Measurements from ENCODE around the gene CFAP73. TPM values are rescaled to one million over a fixed set of nuclear protein-coding genes. Genes with fewer than 3 reads are reported as not detected.

CFAP73 gene
- total RNA-seq, 4 donors from 2014 or later, result 1.0 to 2.6 (median 2.0) TPM

DNA sequence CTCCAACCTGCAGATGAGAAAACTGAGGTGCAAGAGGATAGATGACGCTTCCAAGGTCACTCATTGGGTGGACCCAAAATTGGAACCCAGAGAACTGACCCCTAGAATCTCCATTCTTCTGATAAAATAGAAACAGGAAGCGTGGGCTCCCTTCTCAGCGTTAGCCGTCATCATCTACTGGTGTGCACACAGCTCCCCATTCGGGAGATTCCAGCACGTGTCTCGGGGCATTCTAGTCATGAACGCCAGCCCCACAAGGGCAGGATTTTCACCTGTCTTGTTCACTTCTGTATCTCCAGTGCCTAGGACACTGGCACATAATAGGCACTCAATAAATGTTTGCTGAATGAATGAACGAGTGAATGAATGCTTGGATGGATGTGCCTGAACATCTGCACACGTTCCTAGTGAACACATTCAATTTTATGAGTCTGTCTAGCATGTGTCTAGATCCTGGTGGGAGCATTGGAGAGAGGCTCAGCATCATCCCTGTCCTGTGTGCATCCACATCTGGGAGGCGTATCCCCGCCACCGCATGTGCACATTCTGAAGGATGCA is 44.5 kb upstream of the CFAP73 start:
- Histone ChIP-seq H3K27me3 (peaks cover 14% of the 10 kb centered on the region), H3K4me3 (no peak overlapping the region), H3K4me1 (no peaks in the 10 kb centered on the region), H3K36me3 (no peaks in the 10 kb centered on the region), H3K9me3 (no peaks in the 10 kb centered on the region), H3K27ac (no peak overlapping the region)
- WGBS, result 88% methylated on average over 12 of the region's 13 CpGs
- DNase-seq (ENCODE audit: low spot score in 2 of 2), result no peak
- no peak for TF ChIP-seq POLR2A (IDR thresholded peaks at IDR 0.05)
- TF ChIP-seq, protein P1, sequence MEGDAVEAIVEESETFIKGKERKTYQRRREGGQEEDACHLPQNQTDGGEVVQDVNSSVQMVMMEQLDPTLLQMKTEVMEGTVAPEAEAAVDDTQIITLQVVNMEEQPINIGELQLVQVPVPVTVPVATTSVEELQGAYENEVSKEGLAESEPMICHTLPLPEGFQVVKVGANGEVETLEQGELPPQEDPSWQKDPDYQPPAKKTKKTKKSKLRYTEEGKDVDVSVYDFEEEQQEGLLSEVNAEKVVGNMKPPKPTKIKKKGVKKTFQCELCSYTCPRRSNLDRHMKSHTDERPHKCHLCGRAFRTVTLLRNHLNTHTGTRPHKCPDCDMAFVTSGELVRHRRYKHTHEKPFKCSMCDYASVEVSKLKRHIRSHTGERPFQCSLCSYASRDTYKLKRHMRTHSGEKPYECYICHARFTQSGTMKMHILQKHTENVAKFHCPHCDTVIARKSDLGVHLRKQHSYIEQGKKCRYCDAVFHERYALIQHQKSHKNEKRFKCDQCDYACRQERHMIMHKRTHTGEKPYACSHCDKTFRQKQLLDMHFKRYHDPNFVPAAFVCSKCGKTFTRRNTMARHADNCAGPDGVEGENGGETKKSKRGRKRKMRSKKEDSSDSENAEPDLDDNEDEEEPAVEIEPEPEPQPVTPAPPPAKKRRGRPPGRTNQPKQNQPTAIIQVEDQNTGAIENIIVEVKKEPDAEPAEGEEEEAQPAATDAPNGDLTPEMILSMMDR (IDR thresholded peaks at IDR 0.05), result no peak
- no peak for TF ChIP-seq EP300 (IDR thresholded peaks at IDR 0.05)
- no peak for TF ChIP-seq POLR2AphosphoS5 (IDR thresholded peaks at IDR 0.05)

DNA sequence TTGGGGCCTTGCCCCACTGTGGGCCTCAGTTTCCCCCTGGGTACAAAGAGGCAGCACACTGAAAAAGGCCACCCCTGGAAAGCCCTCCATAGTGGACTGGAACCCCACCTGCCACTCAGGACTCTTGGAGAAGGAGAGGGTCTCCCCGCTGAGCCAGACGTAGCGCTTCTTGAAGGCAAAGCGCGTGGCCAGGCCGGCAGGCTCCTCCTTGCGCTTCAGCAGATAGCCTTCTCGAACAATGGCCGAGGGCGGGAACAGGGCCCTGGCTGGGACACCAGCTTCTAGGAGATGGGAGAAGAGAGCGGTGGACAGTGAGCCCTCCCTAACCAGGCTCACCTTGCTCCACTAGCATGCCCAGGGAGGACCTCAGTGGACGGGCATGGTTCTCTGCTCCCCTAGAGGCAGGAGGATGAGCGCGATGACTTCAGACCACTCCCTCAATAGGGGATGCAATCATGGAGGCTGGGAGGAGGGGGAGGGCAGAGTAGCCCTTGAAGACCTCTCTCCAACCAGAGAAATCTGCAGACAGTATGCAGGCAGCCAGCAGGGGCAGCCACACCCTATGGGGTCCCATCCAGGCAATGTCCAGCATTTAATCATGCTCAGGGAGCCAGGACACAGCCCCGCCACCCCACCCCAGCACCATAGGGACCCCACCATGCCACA is 43.8 kb upstream of the CFAP73 start:
- H3K27ac ChIP-seq, result no peak overlapping the region
- no peak for DNase-seq (ENCODE audit: low spot score in 2 of 2)
- H3K9me3 ChIP-seq, result no peaks in the 10 kb centered on the region
- 85% methylated on average over 14 of the region's 15 CpGs for WGBS
- peaks cover 14% of the 10 kb centered on the region for H3K27me3 ChIP-seq
- H3K4me3 ChIP-seq, result no peak overlapping the region
- H3K36me3 ChIP-seq, result no peaks in the 10 kb centered on the region
- TF ChIP-seq, protein P1 (IDR thresholded peaks at IDR 0.05), result no peak
- no peak for TF ChIP-seq EP300 (IDR thresholded peaks at IDR 0.05)
- TF ChIP-seq POLR2AphosphoS5 (IDR thresholded peaks at IDR 0.05), result no peak
- no peak for TF ChIP-seq POLR2A (IDR thresholded peaks at IDR 0.05)
- no peaks in the 10 kb centered on the region for H3K4me1 ChIP-seq

DNA sequence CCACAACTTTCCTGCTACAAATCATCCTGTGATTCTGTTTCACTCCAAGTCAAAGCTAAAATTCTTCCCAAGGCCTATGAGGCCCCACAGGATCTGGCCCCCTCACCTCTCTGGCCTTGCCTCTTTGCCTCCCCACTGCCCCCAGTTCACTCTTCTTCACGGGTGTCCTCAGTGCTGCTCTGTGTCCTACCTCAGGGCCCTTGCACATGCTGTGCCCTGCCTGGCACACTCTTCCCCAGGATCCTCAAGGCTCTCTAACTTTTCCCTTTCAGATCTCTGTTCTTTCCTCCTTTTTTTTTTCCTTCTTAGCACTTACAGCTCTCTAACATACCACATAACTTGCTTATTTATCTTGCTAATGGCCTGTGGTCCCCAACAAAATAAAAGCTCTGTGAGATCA is 43.2 kb upstream of the CFAP73 start:
- Histone ChIP-seq H3K27ac (no peak overlapping the region), H3K4me3 (no peak overlapping the region), H3K36me3 (no peaks in the 10 kb centered on the region), H3K9me3 (no peaks in the 10 kb centered on the region), H3K4me1 (no peaks in the 10 kb centered on the region), H3K27me3 (peaks cover 10% of the 10 kb centered on the region)
- TF ChIP-seq POLR2AphosphoS5 (IDR thresholded peaks at IDR 0.05), result no peak
- TF ChIP-seq EP300 (IDR thresholded peaks at IDR 0.05), result no peak
- TF ChIP-seq POLR2A (IDR thresholded peaks at IDR 0.05), result no peak
- TF ChIP-seq, protein P1 (IDR thresholded peaks at IDR 0.05), result no peak
- 83% methylated on average over 1 of the region's 1 CpG for WGBS
- DNase-seq (ENCODE audit: low spot score in 2 of 2), result no peak

DNA sequence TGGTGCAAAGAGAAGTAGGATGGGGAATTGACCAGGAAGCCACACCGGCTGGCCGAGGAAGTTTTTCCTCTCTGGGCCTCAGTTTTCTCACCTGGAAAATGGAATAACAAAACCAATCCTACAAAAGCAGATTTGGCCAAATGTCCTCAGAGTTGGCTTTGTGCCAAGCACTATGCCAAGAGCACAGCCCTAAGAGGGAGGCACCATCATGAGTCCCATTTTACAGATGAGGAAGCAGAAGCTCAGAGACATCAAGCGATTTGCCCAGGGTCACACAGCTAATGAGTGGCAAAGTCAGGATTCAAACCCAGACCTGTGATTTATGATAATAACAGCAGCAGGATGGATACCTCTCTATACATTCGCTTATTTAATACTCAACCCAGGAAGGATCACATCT is 41.2 kb upstream of the CFAP73 start:
- Histone ChIP-seq H3K36me3 (no peaks in the 10 kb centered on the region), H3K4me1 (no peaks in the 10 kb centered on the region), H3K9me3 (no peaks in the 10 kb centered on the region), H3K4me3 (no peak overlapping the region), H3K27me3 (peaks cover 18% of the 10 kb centered on the region), H3K27ac (no peak overlapping the region)
- WGBS, result 96% methylated on average over 4 of the region's 4 CpGs
- DNase-seq (ENCODE audit: low spot score in 2 of 2), result no peak
- TF ChIP-seq EP300 (IDR thresholded peaks at IDR 0.05), result no peak
- no peak for TF ChIP-seq POLR2AphosphoS5 (IDR thresholded peaks at IDR 0.05)
- TF ChIP-seq, protein P1 (IDR thresholded peaks at IDR 0.05), result no peak
- TF ChIP-seq POLR2A (IDR thresholded peaks at IDR 0.05), result no peak

DNA sequence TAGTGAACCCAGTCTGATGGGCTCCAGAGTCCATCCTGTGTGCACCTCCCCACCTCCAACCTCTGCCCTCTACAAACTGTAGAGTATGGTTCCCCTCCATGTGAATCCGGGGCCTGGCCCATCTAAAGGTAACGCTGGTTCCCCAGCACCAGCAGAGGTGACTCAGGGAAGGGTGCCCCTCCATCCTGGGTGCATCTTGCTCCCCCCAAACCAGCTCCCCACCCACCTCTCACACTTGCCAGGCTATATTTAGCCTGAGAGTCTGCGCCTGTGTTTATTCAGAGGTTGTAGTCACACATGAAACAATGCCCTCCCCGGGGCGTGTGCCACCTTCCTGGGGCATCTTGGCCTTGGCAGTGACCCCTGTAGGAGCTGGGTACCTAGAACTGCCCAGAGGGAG is 40.2 kb upstream of the CFAP73 start:
- no peaks in the 10 kb centered on the region for H3K9me3 ChIP-seq
- 79% methylated on average over 5 of the region's 5 CpGs for WGBS
- TF ChIP-seq POLR2AphosphoS5 (IDR thresholded peaks at IDR 0.05) (no peak), EP300 (IDR thresholded peaks at IDR 0.05) (no peak), POLR2A (IDR thresholded peaks at IDR 0.05) (no peak)
- TF ChIP-seq, protein P1 (IDR thresholded peaks at IDR 0.05), result no peak
- peaks cover 9% of the 10 kb centered on the region for H3K27me3 ChIP-seq
- no peak overlapping the region for H3K27ac ChIP-seq
- DNase-seq (ENCODE audit: low spot score in 2 of 2), result no peak
- no peaks in the 10 kb centered on the region for H3K4me1 ChIP-seq
- H3K4me3 ChIP-seq, result no peak overlapping the region
- H3K36me3 ChIP-seq, result no peaks in the 10 kb centered on the region
